Measurements from ENCODE around the gene GGT5. TPM values are rescaled to one million over a fixed set of nuclear protein-coding genes. Genes with fewer than 3 reads are reported as not detected.
A peak's percentile ranks its signal among the peaks of the same experiment; 100 is the strongest.

The GGT5 gene
- total and polyA plus RNA-seq, 2 of the 13 experiments (the other 11 are each of a cell fraction or from before 2014, with no cell fraction given): 0.69 to 3.1 TPM

- TF ChIP-seq NFAT5 (CRISPR knock-in tag; IDR thresholded peaks at IDR 0.05): 0 out of 2 replicates have a peak, but pooled peaks have one; percentile 36
- peak; percentile 51 for TF ChIP-seq SAP130 (CRISPR knock-in tag; IDR thresholded peaks at IDR 0.05; ENCODE audit: low read depth)
- TF ChIP-seq CTCF (CRISPR knock-in tag; IDR thresholded peaks at IDR 0.05): 0 out of 2 replicates have a peak, but pooled peaks have one; percentile 2
- peak in 1 of 2 experiments; percentile 28; a peak in 2 of 4 replicates for TF ChIP-seq MAFK (conservative IDR thresholded peaks at IDR 0.05 in 1 of 2, IDR thresholded peaks at IDR 0.05 in 1 of 2; ENCODE audit: low read length in 2 of 2)
- TF ChIP-seq EP300 (IDR thresholded peaks at IDR 0.05; ENCODE audit: low read depth in 2 of 2, low read length in 2 of 2): peak in 1 of 2 experiments; percentile 5; a peak in 1 of 4 replicates
- TF ChIP-seq EP300 (CRISPR knock-in tag; IDR thresholded peaks at IDR 0.05; ENCODE audit: borderline replicate concordance): no peak; the same call in 1 of the 2 replicates
- no peak for TF ChIP-seq HNF1A (IDR thresholded peaks at IDR 0.05; ENCODE audit: low read depth)
- TF ChIP-seq HNF1A (CRISPR knock-in tag; IDR thresholded peaks at IDR 0.05; ENCODE audit: borderline replicate concordance): peak; percentile 31; the same call in 1 of the 2 replicates
- peak; percentile 57; the same call in 1 of the 2 replicates for TF ChIP-seq RCOR2 (CRISPR knock-in tag; IDR thresholded peaks at IDR 0.05)
- TF ChIP-seq MYC (CRISPR knock-in tag; IDR thresholded peaks at IDR 0.05; ENCODE audit: borderline replicate concordance): peak; percentile 53; the same call in 1 of the 2 replicates
- peak; percentile 76 for TF ChIP-seq HNF4G (IDR thresholded peaks at IDR 0.05; ENCODE audit: borderline replicate concordance, low read depth, low read length)
- TF ChIP-seq HNF4G (CRISPR knock-in tag; IDR thresholded peaks at IDR 0.05; ENCODE audit: borderline replicate concordance, low read depth): no peak
- no peak for TF ChIP-seq MIER3 (CRISPR knock-in tag; IDR thresholded peaks at IDR 0.05; ENCODE audit: borderline replicate concordance)
- peak; percentile 65 for TF ChIP-seq PHF8 (CRISPR knock-in tag; IDR thresholded peaks at IDR 0.05)
These were observed 63.5 kb downstream of the GGT5 start, which contains the start of gene SUSD2 (continued) for GRCh38 chr22:24181088-24181995.

Measured in HepG2 (cell line).